Astrocyte of the spinal cord (primary cell): ENCODE measurements around the gene CD40.

Experiments
- DNase-seq: peaks from one replicate; pipeline ENCODE4 v3.0.0; 2011; ENCODE audit warnings: low read depth, low spot score
- H3K4me3 ChIP-seq: 2 replicates; pipeline ENCODE4 v1.5.1; 2011; ENCODE audit warnings: low read depth, mild to moderate bottlenecking, low read length, moderate library complexity
- in situ Hi-C: cut with HindIII; loops from 2 replicates; pipeline ENCODE4 v1.10.0; 2017; ENCODE audit warnings: low sequenced_read_pairs
- TF ChIP-seq, protein P1 (sequence below): IDR thresholded peaks from 2 replicates; pipeline ENCODE4 v1.5.1; 2012; ENCODE audit warnings: low read depth, mild to moderate bottlenecking, low read length, inconsistent platforms

CD40 gene

DNA sequence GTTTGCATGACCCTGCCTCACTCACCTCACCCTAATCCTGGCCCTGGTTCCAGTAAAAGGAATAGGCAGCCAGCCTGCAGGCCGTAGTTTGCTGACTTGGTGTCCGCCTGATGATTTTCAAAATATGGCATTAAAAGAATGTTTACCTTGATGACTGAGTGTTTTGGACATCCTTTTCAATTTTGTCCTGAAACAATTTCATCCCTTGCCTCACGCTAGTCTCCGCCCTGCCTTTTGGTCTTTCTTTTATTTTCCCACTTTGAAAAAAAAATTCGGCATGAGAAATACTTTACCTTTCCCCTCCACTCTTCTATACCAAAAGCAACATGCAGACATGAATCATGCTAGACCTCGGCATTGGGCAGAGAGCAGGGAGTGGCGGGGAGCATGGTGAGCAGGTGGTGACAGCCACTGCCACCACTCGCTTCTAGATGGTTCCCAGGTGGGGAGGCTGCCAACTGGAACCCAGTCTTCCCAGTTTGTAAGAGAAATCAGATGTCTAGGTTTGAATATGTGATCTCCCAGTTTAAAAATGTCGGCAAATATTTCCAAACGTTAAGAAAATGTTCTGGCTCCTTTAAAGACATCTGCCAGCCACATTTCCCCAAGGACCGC is 9.4 kb downstream of the CD40 start:
- in situ Hi-C loops, result no loop called here
- no peak overlapping the region for H3K4me3 ChIP-seq
- no peak for DNase-seq
- TF ChIP-seq, protein P1, sequence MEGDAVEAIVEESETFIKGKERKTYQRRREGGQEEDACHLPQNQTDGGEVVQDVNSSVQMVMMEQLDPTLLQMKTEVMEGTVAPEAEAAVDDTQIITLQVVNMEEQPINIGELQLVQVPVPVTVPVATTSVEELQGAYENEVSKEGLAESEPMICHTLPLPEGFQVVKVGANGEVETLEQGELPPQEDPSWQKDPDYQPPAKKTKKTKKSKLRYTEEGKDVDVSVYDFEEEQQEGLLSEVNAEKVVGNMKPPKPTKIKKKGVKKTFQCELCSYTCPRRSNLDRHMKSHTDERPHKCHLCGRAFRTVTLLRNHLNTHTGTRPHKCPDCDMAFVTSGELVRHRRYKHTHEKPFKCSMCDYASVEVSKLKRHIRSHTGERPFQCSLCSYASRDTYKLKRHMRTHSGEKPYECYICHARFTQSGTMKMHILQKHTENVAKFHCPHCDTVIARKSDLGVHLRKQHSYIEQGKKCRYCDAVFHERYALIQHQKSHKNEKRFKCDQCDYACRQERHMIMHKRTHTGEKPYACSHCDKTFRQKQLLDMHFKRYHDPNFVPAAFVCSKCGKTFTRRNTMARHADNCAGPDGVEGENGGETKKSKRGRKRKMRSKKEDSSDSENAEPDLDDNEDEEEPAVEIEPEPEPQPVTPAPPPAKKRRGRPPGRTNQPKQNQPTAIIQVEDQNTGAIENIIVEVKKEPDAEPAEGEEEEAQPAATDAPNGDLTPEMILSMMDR, result no peak

DNA sequence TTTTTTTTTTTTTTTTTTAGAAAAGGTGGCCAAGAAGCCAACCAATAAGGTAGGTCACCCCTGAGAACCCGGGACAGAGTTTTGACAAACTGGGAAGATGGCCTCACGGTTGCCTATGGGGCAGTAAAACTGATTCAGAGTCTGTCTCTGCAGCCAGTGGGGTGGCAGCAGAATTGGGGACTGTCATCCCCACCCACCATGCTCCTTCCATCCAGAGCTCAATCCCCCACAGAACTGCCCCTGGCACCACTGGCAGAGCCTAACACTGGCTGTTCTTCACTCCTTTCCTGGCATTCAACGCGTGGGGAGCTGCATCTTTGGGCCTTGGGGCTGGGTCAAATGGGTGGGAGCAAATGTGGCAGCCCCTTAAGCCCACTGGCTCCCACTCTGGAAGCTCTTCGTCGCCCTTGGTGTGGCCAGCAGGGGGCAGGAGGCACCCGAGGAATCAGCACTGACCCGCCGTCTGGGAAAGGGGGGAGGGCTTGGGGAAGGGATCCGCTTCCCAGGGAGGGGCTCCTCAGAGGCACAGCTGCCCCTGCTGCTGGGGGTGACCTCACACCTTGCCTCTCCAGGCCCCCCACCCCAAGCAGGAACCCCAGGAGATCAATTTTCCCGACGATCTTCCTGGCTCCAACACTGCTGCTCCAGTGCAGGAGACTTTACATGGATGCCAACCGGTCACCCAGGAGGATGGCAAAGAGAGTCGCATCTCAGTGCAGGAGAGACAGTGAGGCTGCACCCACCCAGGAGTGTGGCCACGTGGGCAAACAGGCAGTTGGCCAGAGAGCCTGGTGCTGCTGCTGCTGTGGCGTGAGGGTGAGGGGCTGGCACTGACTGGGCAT is 10.4 kb downstream of the CD40 start:
- TF ChIP-seq, protein P1, result peak; percentile 68
- no peak overlapping the region for H3K4me3 ChIP-seq
- DNase-seq, result no peak
- in situ Hi-C loops, result no loop called here

DNA sequence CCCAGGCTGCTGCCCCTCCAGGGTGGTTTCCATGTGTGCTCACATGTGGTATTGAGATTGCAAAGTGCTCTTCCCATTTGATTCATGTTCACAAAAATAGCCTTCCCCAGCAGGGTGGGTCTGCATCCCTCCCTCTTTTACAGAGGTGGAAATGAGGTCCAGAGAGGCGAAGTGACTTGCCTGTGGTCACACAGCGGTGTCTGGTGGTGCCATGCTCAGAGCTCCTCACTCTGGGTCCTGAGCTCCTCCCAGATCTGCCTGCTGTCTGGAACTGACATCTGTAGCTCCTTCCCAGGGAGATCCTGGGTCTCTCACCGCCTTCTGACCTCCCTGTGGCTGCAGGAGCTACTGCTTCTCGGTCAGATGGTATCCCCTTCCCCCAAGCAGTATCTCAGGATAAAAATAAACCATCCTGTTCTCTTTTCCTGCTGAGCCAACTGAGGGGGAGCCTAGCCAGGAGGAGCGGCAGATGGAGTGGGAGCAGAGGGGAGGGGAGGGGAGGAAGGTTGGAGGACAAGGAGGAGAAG is 11.9 kb downstream of the CD40 start:
- TF ChIP-seq, protein P1, result no peak
- no peak overlapping the region for H3K4me3 ChIP-seq
- DNase-seq, result no peak
- in situ Hi-C loops, result no loop called here

DNA sequence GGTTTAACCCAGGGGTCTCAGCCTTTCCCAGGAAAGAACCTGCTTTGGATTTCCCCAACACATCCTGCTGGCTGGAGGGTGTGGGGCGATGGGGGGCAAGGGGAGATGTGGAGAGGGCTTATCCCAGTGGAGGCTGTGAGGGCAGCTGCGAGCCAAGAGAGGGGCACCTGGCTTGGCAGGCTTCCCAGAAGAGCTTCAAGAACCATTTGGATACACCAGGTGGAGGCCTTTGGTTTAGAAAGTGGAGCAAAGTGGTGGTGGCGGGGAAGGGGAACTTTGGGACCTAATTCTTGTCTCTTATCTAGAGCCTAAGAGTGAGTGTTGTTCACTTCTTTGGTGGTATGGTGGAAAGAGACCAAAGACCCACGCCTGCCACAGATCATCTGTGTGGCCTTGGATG is 12.4 kb downstream of the CD40 start:
- DNase-seq, result no peak
- no peak overlapping the region for H3K4me3 ChIP-seq
- TF ChIP-seq, protein P1, result no peak
- in situ Hi-C loops, result no loop called here

DNA sequence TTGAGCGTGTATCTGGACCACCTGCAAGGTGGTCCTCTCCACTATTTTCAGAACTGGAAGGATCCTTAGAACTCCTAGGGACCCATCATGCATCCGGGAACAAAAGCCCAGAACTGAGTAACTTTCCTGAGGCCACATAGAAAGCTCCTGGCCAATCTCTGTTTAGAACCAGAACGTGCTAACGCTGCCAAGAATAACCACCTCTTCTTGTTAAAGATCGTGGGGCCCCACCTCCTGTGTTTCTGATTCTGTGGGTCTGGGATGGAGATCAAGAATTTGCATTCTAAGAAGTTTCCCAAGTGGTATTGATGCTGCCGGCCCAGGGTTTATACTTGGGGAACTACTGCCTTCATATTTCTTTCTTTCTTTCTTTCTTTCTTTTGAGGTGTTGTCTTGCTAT is 13.3 kb downstream of the CD40 start:
- in situ Hi-C loops, result no loop called here
- no peak overlapping the region for H3K4me3 ChIP-seq
- TF ChIP-seq, protein P1, result no peak
- peak; percentile 65 for DNase-seq

DNA sequence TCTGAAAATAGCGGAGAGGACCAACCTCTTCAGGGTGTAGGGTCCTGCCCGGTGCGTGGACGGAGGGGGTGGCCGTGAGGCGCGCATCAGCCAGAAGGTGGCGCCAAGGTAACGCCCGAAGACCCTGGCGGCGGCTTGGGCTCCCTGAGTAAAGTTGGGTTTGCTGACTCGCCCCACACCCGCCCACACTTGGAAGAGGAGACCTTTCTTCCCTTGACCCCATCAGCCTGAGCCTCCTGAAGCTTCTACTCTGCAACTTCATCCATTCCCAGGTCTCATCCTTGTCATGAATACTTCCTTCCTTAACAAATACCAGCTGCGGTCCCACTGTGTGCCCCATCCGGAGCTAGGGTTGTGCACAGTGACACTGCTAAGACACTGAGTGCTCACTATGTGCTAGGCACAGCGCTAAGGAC is 14.6 kb downstream of the CD40 start:
- TF ChIP-seq, protein P1, result peak; percentile 91
- no peak overlapping the region for H3K4me3 ChIP-seq
- peak; percentile 41 for DNase-seq
- in situ Hi-C loops, result no loop called here
